Panc1 (cell line): ENCODE data around the gene SNRPA1. TPM values are rescaled to one million over a fixed set of nuclear protein-coding genes. Genes with fewer than 3 reads are reported as not detected.

Experiments used
- ATAC-seq: fragments of 200-7000 bp; cut with Tn5 transposase; 2 replicates; pipeline ENCODE4 v1.9.1; 2020; ENCODE audit warnings: mild to moderate bottlenecking, moderate library complexity
- BruUV-seq: library from RNA; stranded (reverse); fragments of 400-500 nt; replicated peaks from 2 replicates; lab custom pipeline; 2021; lab: Mats Ljungman, UMichigan
- CTCF ChIA-PET: fragments of 300-600 bp; sonication (Branson Sonifier 250); formaldehyde crosslinking; loops from one replicate; lab custom pipeline; 2022; ENCODE audit warnings: antibody characterized with exemption; lab: Charles Lee
- POLR2A ChIA-PET: fragments of 300-600 bp; sonication (Branson Sonifier 250); formaldehyde crosslinking; loops from one replicate; lab custom pipeline; 2022; ENCODE audit warnings: antibody characterized with exemption; lab: Charles Lee
- DNase-seq: peaks from one replicate; pipeline ENCODE4 v3.0.0-alpha.2; 2010; ENCODE audit warnings: low read depth, low spot score
- H3K27ac ChIP-seq: 2 replicates; pipeline ENCODE4 v1.5.1; 2011; ENCODE audit warnings: mild to moderate bottlenecking, low read length, inconsistent platforms
- H3K27me3 ChIP-seq: fragments of 200-500 bp; sonication (Bioruptor generic); 2 replicates; pipeline ENCODE4 v1.6.0; 2014; ENCODE audit warnings: low read length, inconsistent platforms; ENCODE audit not compliant: control insufficient read depth, insufficient read depth
- H3K36me3 ChIP-seq: fragments of 200-500 bp; sonication (Bioruptor generic); 2 replicates; pipeline ENCODE4 v1.5.1; 2014; ENCODE audit warnings: inconsistent platforms, mild to moderate bottlenecking, low read length, moderate library complexity; ENCODE audit not compliant: control insufficient read depth, insufficient read depth
- H3K4me1 ChIP-seq: 2 replicates; pipeline ENCODE4 v1.5.1; 2011; ENCODE audit warnings: inconsistent platforms, mild to moderate bottlenecking, low read length, moderate library complexity; ENCODE audit not compliant: control insufficient read depth, insufficient read depth
- H3K4me3 ChIP-seq, 2 experiments: 2 replicates each; pipeline ENCODE4 v1.5.1; 2011 to 2012; ENCODE audit warnings: low read depth in 2 of 2, low read length in 2 of 2, mild to moderate bottlenecking in 2 of 2, inconsistent platforms in 1 of 2, moderate library complexity in 1 of 2
- H3K9me3 ChIP-seq: fragments of 200-500 bp; sonication (Bioruptor generic); 2 replicates; pipeline ENCODE4 v1.5.1; 2014; ENCODE audit warnings: low read depth, mild to moderate bottlenecking, inconsistent platforms, low read length, moderate library complexity; ENCODE audit not compliant: control insufficient read depth, insufficient read depth
- CTCF ChIP-seq: fragments of 450-650 bp; IDR thresholded peaks from 2 replicates; pipeline ENCODE4 v1.5.1; 2017; ENCODE audit warnings: mild to moderate bottlenecking
- POLR2AphosphoS5 ChIP-seq: IDR thresholded peaks from 2 replicates; pipeline ENCODE4 v1.6.1; 2012; ENCODE audit warnings: mild to moderate bottlenecking, low read depth, low read length, moderate library complexity
- REST ChIP-seq, 2 experiments: IDR thresholded peaks; 2 replicates each; pipeline ENCODE4 v1.6.1; 2011 to 2012; ENCODE audit warnings: low read depth in 2 of 2, control low read depth in 1 of 2, low read length in 1 of 2, mild to moderate bottlenecking in 1 of 2, moderate library complexity in 1 of 2; ENCODE audit not compliant: insufficient read depth in 1 of 2
- SIN3A ChIP-seq: IDR thresholded peaks from 2 replicates; pipeline ENCODE4 v1.6.1; 2012; ENCODE audit warnings: low read depth, mild to moderate bottlenecking, low read length, moderate library complexity, borderline replicate concordance; ENCODE audit not compliant: insufficient read depth
- TCF7L2 ChIP-seq: IDR thresholded peaks from 2 replicates; pipeline ENCODE4 v1.6.1; 2011; ENCODE audit warnings: mild to moderate bottlenecking, low read depth, low read length, inconsistent platforms
- in situ Hi-C: cut with HindIII; loops from 2 replicates; pipeline ENCODE4 v1.10.0; 2016; ENCODE audit warnings: low sequenced_read_pairs, low pct_unique_long_range_greater_than_20kb
- intact Hi-C: fragments of 100-400 bp; cut with micrococcal nuclease; formaldehyde crosslinking; loops from one replicate; pipeline ENCODE4 v1.10.0; 2022; ENCODE audit not compliant: unreplicated experiment
- total RNA-seq: library from RNA; stranded (reverse); gene quantifications from one replicate; pipeline ENCODE4 v1.2.1, GENCODE V29; 2021; ENCODE audit not compliant: unreplicated experiment

SNRPA1 gene
- total RNA-seq, 1 experiment from 2014 or later = 98.0 TPM

GRCh38 chr15:101239724-101240136, 55.3 kb downstream of the SNRPA1 start:
- DNase-seq (no peak), ATAC-seq (no peak)
- peaks cover 42% of the 10 kb centered on the region for H3K4me1 ChIP-seq
- H3K27ac ChIP-seq = no peak overlapping the region
- no peak for TF ChIP-seq CTCF
- TF ChIP-seq POLR2AphosphoS5 = no peak
- TF ChIP-seq REST (IDR thresholded peaks at IDR 0.05; ENCODE audit: insufficient read depth in 1 of 2, low read depth in 2 of 2, low read length in 1 of 2) = no peak
- no peak for TF ChIP-seq SIN3A
- no peak for TF ChIP-seq TCF7L2
- H3K36me3 ChIP-seq = no peaks in the 10 kb centered on the region
- intact Hi-C loops (loop anchor here (5.0 kb wide), 1 partner anchor 32 kb away; no protein-coding TSS in a partner anchor), in situ Hi-C loops (loop anchor here (5.0 kb wide), 1 partner anchor 47 kb away; no protein-coding TSS in a partner anchor)
- BruUV-seq = no TSS peak
- ChIA-PET POLR2A (no interaction called here), CTCF (no interaction called here)
- no peak overlapping the region for H3K4me3 ChIP-seq
- no peaks in the 10 kb centered on the region for H3K9me3 ChIP-seq
- H3K27me3 ChIP-seq = no peaks in the 10 kb centered on the region

DNA sequence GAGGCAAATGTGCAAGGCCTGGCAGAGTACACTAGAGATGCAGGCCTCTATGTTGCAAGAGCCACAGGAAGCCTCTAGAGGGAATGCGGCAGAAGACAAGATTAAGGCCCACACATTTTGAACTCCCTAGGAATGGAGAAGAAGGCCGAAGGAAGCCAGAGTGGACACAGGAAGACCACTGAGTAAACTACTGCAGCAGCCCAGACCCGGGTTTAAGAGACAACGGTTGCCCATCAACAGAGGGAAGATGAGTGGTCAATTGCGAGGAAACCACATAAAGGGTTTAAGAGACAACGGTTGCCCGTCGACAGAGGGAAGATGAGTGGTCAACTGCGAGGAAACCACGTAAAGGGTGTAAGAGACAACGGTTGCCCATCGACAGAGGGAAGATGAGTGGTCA, 57.8 kb downstream of the SNRPA1 start:
- no peak overlapping the region for H3K4me3 ChIP-seq
- POLR2A ChIA-PET = interaction anchor here (0.6 kb wide), 1 partner anchor 26 kb away, joined by 3 read pairs; no protein-coding TSS in a partner anchor

More for the DNA sequence above, 57.8 kb downstream of the SNRPA1 start:
- BruUV-seq = no TSS peak
- Histone ChIP-seq H3K4me1 (peaks cover 25% of the 10 kb centered on the region), H3K36me3 (peaks cover 6% of the 10 kb centered on the region; the same call in 1 of the 2 replicates), H3K9me3 (no peaks in the 10 kb centered on the region), H3K27me3 (no peaks in the 10 kb centered on the region), H3K27ac (no peak overlapping the region)
- CTCF ChIA-PET = no interaction called here
- in situ Hi-C loops = no loop called here
- intact Hi-C loops = no loop called here
- DNase-seq (no peak), ATAC-seq (no peak)
- TF ChIP-seq POLR2AphosphoS5 = no peak
- no peak for TF ChIP-seq SIN3A
- TF ChIP-seq TCF7L2 = no peak
- TF ChIP-seq REST (IDR thresholded peaks at IDR 0.05; ENCODE audit: insufficient read depth in 1 of 2, low read depth in 2 of 2, low read length in 1 of 2) = no peak
- TF ChIP-seq CTCF = no peak
